Measurements from ENCODE around the gene WWOX. TPM values are rescaled to one million over a fixed set of nuclear protein-coding genes. Genes with fewer than 3 reads are reported as not detected.

The WWOX gene
- total and polyA plus RNA-seq, 2 of the 4 experiments (the other 2 are of a cell fraction) = 2.7 to 5.4 TPM

DNA sequence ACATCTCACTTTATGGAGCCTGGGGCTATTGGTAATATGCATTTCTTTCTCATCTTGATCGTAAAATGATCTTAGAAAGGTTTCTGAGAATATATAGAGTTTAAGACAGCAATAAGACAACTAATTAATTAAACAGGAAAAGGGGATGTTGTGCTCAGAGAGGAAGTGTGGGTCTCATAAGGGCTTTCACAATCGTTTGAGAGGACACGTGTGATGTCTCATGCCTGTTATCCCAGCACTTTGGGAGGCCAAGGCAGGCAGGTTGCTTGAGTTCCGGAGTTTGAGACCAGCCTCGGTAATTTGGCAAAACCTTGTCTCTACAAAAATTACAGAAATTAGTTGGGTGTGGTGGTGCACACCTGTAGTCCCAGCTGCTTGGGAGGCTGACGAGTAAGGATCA lies 295.6 kb downstream of the WWOX start:
- no peak for ATAC-seq (ENCODE audit: low read depth)
- H3K18ac ChIP-seq (ENCODE audit: low read depth, low read length) = no peak overlapping the region

More for the DNA sequence above, 295.6 kb downstream of the WWOX start:
- no peak overlapping the region for H2BK5ac ChIP-seq (ENCODE audit: low read depth, low read length, poor library complexity, severe bottlenecking)
- DNase-seq = no peak
- no peak overlapping the region for H3K56ac ChIP-seq (ENCODE audit: extremely low read depth, insufficient read depth, low read length)
- no peak overlapping the region for H2BK20ac ChIP-seq (ENCODE audit: low read depth, low read length)
- peaks cover 22% of the 10 kb centered on the region for H3K9me3 ChIP-seq (ENCODE audit: control insufficient read depth, insufficient read depth, low read length)
- no peak overlapping the region for H3K4ac ChIP-seq (ENCODE audit: low read depth, low read length)
- no peaks in the 10 kb centered on the region for H3K79me1 ChIP-seq (ENCODE audit: low read depth in 1 of 2, low read length in 2 of 2)
- ChIA-PET CTCF (no interaction called here), POLR2A (ENCODE audit: unreplicated experiment) (no interaction called here)
- intact Hi-C loops (cut with micrococcal nuclease) = no loop called here
- no peak overlapping the region for H3K4me2 ChIP-seq (ENCODE audit: low read depth, low read length)
- H2AK9ac ChIP-seq (replicated peaks; ENCODE audit: low read depth, low read length, poor library complexity) = no peak overlapping the region
- no peaks in the 10 kb centered on the region for H3K9me1 ChIP-seq (ENCODE audit: insufficient read depth, low read length)
- no peak overlapping the region for H3K14ac ChIP-seq (replicated peaks; ENCODE audit: low read depth, low read length)
- no peak overlapping the region for H3K4me3 ChIP-seq (ENCODE audit: insufficient read depth, low read depth, low read length)
- H2BK15ac ChIP-seq (ENCODE audit: low read depth, low read length) = no peak overlapping the region
- no peak overlapping the region for H2AFZ ChIP-seq (replicated peaks; ENCODE audit: low read length, poor library complexity)
- H2AK5ac ChIP-seq (ENCODE audit: low read depth, low read length) = no peak overlapping the region
- no peak overlapping the region for H3K23ac ChIP-seq (ENCODE audit: low read depth, low read length)
- H4K91ac ChIP-seq (ENCODE audit: insufficient read depth, low read depth, low read length) = no peak overlapping the region
- dilution Hi-C loops (cut with HindIII; ENCODE audit: low sequenced_read_pairs, unreplicated experiment) = no loop called here
- no peak overlapping the region for H3K27ac ChIP-seq (ENCODE audit: insufficient read depth, low read length)
- WGBS, 2 experiments (ENCODE audit: extremely low coverage in 2 of 2, insufficient read length in 1 of 2) = 75% methylated on average over 2 of the region's 6 CpGs; no CpG with 5 or more reads in 1 of the 2 experiments
- H4K5ac ChIP-seq (ENCODE audit: low read depth, low read length) = no peak overlapping the region
- no peaks in the 10 kb centered on the region for H3K4me1 ChIP-seq (ENCODE audit: control insufficient read depth, insufficient read depth, low read length)
- no TSS peak for BruUV-seq (replicated peaks)
- H2BK120ac ChIP-seq (ENCODE audit: low read depth, low read length) = no peak overlapping the region
- H4K20me1 ChIP-seq (ENCODE audit: insufficient read depth, low read length) = no peaks in the 10 kb centered on the region
- H3K27me3 ChIP-seq (ENCODE audit: control insufficient read depth, insufficient read depth, low read length) = no peaks in the 10 kb centered on the region
- in situ Hi-C loops (cut with MboI; ENCODE audit: low sequenced_read_pairs) = no loop called here
- no peaks in the 10 kb centered on the region for H3K36me3 ChIP-seq (ENCODE audit: control insufficient read depth, insufficient read depth, low read length)
- no peak overlapping the region for H3K9ac ChIP-seq (ENCODE audit: low read depth, low read length)
- H4K8ac ChIP-seq (ENCODE audit: low read depth in 2 of 2, low read length in 2 of 2) = no peak overlapping the region
- TF ChIP-seq RAD21 (IDR thresholded peaks at IDR 0.05; ENCODE audit: low read length) (no peak), MAZ (IDR thresholded peaks at IDR 0.05; ENCODE audit: borderline replicate concordance, low read depth, low read length) (no peak), NFE2L2 (IDR thresholded peaks at IDR 0.05; ENCODE audit: low read depth, low read length) (no peak), POLR2A (IDR thresholded peaks at IDR 0.05; ENCODE audit: low read depth, low read length) (no peak), FOS (IDR thresholded peaks at IDR 0.05; ENCODE audit: low read depth, low read length) (no peak), MAFK (IDR thresholded peaks at IDR 0.05; ENCODE audit: low read depth, low read length) (no peak), CHD1 (IDR thresholded peaks at IDR 0.05; ENCODE audit: low read depth, low read length) (no peak), MXI1 (IDR thresholded peaks at IDR 0.05; ENCODE audit: borderline replicate concordance, low read depth, low read length) (no peak), CEBPB (IDR thresholded peaks at IDR 0.05; ENCODE audit: low read depth, low read length) (no peak), SMC3 (IDR thresholded peaks at IDR 0.05; ENCODE audit: low read depth, low read length) (no peak), BHLHE40 (IDR thresholded peaks at IDR 0.05; ENCODE audit: low read depth, low read length) (no peak), RFX5 (IDR thresholded peaks at IDR 0.05; ENCODE audit: low read depth, low read length) (no peak), RCOR1 (IDR thresholded peaks at IDR 0.05; ENCODE audit: insufficient replicate concordance, low read length) (no peak)
- TF ChIP-seq, protein P1, sequence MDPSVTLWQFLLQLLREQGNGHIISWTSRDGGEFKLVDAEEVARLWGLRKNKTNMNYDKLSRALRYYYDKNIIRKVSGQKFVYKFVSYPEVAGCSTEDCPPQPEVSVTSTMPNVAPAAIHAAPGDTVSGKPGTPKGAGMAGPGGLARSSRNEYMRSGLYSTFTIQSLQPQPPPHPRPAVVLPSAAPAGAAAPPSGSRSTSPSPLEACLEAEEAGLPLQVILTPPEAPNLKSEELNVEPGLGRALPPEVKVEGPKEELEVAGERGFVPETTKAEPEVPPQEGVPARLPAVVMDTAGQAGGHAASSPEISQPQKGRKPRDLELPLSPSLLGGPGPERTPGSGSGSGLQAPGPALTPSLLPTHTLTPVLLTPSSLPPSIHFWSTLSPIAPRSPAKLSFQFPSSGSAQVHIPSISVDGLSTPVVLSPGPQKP (IDR thresholded peaks at IDR 0.05; ENCODE audit: borderline replicate concordance, low read depth, low read length) = no peak
- TF ChIP-seq, protein P2, sequence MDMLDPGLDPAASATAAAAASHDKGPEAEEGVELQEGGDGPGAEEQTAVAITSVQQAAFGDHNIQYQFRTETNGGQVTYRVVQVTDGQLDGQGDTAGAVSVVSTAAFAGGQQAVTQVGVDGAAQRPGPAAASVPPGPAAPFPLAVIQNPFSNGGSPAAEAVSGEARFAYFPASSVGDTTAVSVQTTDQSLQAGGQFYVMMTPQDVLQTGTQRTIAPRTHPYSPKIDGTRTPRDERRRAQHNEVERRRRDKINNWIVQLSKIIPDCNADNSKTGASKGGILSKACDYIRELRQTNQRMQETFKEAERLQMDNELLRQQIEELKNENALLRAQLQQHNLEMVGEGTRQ (IDR thresholded peaks at IDR 0.05; ENCODE audit: low read depth, low read length) = no peak
